Measurements from ENCODE around the gene TSTD1. TPM values are rescaled to one million over a fixed set of nuclear protein-coding genes. Genes with fewer than 3 reads are reported as not detected.
"Not testable (repeated sequence)": the region's sequence is repeated elsewhere in the genome, so short reads cannot be mapped to it uniquely, and the experiment has no call there.

The TSTD1 gene
- total RNA-seq, 2 donors from 2014 or later: 49.4 to 90.8 TPM

DNA sequence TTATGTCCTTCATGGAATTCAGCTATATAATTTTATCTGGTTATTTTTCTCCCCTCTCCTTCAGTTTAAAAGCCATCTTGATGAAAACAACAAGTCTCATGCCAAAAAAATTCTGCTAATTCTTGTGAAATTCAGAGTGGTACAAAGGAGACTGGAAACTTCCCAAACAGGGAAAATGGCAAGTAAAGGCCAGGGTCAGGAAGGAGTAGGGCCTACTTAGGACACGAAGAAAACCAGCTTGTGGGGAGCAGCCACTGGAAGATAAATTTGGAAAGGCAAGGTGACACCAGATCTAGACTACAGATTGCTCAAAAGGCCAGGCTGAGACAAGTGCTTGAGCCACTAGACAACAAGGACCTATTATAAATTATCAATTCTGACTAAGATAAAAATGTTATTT is 6.4 kb downstream of the TSTD1 start:
- H3K4me3 ChIP-seq: no peak overlapping the region
- H3K27ac ChIP-seq: no peak overlapping the region
- no peaks in the 10 kb centered on the region for H3K27me3 ChIP-seq
- ATAC-seq (no peak), DNase-seq (no peak)
- no peaks in the 10 kb centered on the region for H3K9me3 ChIP-seq
- intact Hi-C loops (cut with DNase I): no loop called here
- H3K4me1 ChIP-seq: no peaks in the 10 kb centered on the region
- WGBS, 2 donors: 54 to 58% methylated on average over 1 of the region's 1 CpG
- TF ChIP-seq POLR2A (IDR thresholded peaks at IDR 0.05): no peak
- TF ChIP-seq, protein P1, sequence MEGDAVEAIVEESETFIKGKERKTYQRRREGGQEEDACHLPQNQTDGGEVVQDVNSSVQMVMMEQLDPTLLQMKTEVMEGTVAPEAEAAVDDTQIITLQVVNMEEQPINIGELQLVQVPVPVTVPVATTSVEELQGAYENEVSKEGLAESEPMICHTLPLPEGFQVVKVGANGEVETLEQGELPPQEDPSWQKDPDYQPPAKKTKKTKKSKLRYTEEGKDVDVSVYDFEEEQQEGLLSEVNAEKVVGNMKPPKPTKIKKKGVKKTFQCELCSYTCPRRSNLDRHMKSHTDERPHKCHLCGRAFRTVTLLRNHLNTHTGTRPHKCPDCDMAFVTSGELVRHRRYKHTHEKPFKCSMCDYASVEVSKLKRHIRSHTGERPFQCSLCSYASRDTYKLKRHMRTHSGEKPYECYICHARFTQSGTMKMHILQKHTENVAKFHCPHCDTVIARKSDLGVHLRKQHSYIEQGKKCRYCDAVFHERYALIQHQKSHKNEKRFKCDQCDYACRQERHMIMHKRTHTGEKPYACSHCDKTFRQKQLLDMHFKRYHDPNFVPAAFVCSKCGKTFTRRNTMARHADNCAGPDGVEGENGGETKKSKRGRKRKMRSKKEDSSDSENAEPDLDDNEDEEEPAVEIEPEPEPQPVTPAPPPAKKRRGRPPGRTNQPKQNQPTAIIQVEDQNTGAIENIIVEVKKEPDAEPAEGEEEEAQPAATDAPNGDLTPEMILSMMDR (IDR thresholded peaks at IDR 0.05): no peak
- H3K36me3 ChIP-seq (replicated peaks in 1 of 2; ENCODE audit: insufficient read depth in 1 of 2, low read depth in 2 of 2): no peaks in the 10 kb centered on the region

DNA sequence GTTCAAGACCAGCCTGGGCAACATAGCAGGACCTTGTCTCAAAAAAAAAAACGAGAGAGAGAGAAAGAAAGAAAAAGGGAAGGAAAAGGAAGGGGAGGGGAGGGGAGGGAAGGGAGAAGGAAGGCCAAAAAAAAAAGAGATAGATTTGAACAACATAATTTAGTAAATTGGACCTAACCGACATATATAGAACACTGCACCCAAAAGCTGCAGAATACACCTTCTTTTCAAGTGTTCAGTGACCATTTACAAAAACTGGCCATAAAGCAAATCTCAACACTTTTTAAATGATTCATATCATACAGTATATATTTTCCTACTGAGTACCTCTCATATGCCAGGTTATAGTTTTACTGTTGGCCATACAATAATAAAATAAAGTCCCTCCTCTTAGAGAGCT is 6.9 kb downstream of the TSTD1 start:
- 63 to 70% methylated on average over 2 of the region's 2 CpGs for WGBS, 2 donors
- no peak for ATAC-seq
- Histone ChIP-seq H3K4me1 (peaks cover 4% of the 10 kb centered on the region), H3K36me3 (replicated peaks in 1 of 2; ENCODE audit: insufficient read depth in 1 of 2, low read depth in 2 of 2) (no peaks in the 10 kb centered on the region), H3K27ac (no peak overlapping the region), H3K9me3 (no peaks in the 10 kb centered on the region), H3K4me3 (no peak overlapping the region), H3K27me3 (no peaks in the 10 kb centered on the region)
- intact Hi-C loops (cut with DNase I): no loop called here
- no peak for DNase-seq
- TF ChIP-seq, protein P1 (IDR thresholded peaks at IDR 0.05): no peak
- no peak for TF ChIP-seq POLR2A (IDR thresholded peaks at IDR 0.05)

DNA sequence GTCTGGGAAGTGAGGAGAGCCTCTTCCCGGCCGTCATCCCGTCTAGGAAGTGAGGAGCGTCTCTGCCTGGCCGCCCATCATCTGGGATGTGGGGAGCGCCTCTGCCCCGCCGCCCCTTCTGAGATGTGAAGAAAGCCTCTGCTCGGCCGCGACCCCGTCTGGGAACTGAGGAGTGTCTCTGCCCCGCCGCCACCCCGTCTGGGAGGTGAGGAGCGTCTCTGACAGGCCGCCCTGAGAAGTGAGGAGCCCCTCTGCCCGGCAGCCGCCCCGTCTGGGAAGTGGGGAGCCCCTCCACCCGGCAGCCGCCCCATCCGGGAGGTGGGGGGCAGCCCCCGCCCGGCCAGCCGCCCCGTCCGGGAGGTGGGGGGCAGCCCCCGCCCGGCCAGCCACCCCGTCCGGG is 9.3 kb downstream of the TSTD1 start:
- DNase-seq; H3K4me1 ChIP-seq; intact Hi-C loops (cut with DNase I); ATAC-seq; H3K36me3 ChIP-seq (replicated peaks in 1 of 2; ENCODE audit: insufficient read depth in 1 of 2, low read depth in 2 of 2); H3K27ac ChIP-seq; H3K9me3 ChIP-seq; H3K27me3 ChIP-seq; H3K4me3 ChIP-seq: not testable (repeated sequence)
- 93% methylated on average over 23 of the region's 32 CpGs; no CpG with 5 or more reads in 1 of the 2 donors for WGBS, 2 donors

DNA sequence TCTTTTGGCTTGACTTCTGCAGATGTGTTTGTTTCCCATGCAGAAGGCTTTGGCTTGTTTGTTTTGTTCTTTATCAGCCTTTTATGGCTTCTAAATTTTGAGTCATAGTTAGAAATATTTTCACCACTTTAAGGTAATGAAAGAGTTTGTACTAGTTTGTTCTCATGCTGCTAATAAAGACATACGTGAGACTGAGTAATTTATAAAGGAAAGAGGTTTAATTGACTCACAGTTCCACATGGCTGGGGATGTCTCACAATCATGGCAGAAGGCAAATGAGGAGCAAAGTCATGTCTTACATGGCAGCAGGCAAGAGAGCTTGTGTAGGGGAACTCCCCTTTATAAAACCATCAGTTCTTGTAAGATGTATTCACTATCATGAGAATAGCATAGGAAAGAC is 11.8 kb downstream of the TSTD1 start:
- H3K27me3 ChIP-seq; H3K36me3 ChIP-seq (replicated peaks in 1 of 2; ENCODE audit: insufficient read depth in 1 of 2, low read depth in 2 of 2); DNase-seq; H3K4me3 ChIP-seq; intact Hi-C loops (cut with DNase I); H3K27ac ChIP-seq; ATAC-seq; H3K9me3 ChIP-seq: not testable (repeated sequence)
- 47 to 48% methylated on average over 1 of the region's 1 CpG for WGBS, 2 donors
- H3K4me1 ChIP-seq: peaks cover 12% of the 10 kb centered on the region

DNA sequence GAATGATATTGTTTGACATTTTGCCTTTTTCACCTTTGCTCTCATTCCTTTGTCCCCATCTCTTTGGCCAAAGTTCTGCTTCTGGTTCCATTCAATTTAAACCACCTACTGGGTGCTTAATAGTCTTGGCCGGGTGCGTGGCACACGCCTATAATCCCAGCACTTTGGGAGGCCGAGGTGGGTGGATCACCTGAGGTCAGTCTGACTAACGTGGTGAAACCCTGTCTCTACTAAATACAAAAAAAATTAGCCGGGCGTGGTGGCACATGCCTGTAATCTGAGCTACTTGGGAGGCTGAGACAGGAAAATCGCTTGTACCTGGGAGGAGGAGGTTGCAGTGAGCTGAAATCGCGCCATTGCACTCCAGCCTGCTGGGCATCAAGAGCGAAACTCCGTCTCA is 16.3 kb downstream of the TSTD1 start:
- ATAC-seq; H3K4me3 ChIP-seq; intact Hi-C loops (cut with DNase I); H3K9me3 ChIP-seq; H3K27me3 ChIP-seq; H3K36me3 ChIP-seq (replicated peaks in 1 of 2; ENCODE audit: insufficient read depth in 1 of 2, low read depth in 2 of 2); DNase-seq: not testable (repeated sequence)
- Histone ChIP-seq H3K27ac (peak overlapping the region in 2 of 4 donors; percentile 91 to 98), H3K4me1 (peaks cover 46% of the 10 kb centered on the region)
- 87 to 89% methylated on average over 12 of the region's 12 CpGs for WGBS, 2 donors

DNA sequence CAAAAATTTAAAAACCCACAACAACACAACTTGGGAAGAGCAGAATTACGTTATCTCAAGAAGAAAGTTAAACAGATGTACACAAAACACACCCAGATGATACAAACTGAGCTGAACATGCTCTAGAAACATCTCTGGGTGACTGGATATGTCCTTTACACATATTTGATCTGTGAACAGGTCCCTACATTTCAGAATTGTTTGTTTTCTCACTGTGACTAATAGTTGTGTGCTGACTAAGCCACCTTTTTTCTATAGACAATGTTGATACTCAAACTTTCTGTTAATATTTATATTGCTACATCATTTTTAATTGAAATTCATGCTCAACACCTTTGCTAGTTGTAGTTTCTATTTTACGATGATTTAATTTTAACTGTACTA is 16.8 kb downstream of the TSTD1 start:
- no peaks in the 10 kb centered on the region for H3K27me3 ChIP-seq
- H3K27ac ChIP-seq: peak overlapping the region in 3 of 4 donors; percentile 76 to 98 (median 91)
- TF ChIP-seq POLR2A (IDR thresholded peaks at IDR 0.05): no peak
- TF ChIP-seq, protein P1 (IDR thresholded peaks at IDR 0.05): no peak
- peaks cover 48% of the 10 kb centered on the region for H3K4me1 ChIP-seq
- intact Hi-C loops (cut with DNase I): no loop called here
- H3K4me3 ChIP-seq: no peak overlapping the region
- DNase-seq (no peak), ATAC-seq (no peak)
- WGBS, 2 donors: 66 to 84% methylated on average over 2 of the region's 2 CpGs
- no peaks in the 10 kb centered on the region for H3K9me3 ChIP-seq
- no peaks in the 10 kb centered on the region for H3K36me3 ChIP-seq (replicated peaks in 1 of 2; ENCODE audit: insufficient read depth in 1 of 2, low read depth in 2 of 2)

All from body of pancreas (tissue), 4 donors.